GM23248 (cell line): ENCODE measurements around the gene ARMH3. TPM values are rescaled to one million over a fixed set of nuclear protein-coding genes. Genes with fewer than 3 reads are reported as not detected.
"Not testable (repeated sequence)": the region's sequence is repeated elsewhere in the genome, so short reads cannot be mapped to it uniquely, and the experiment has no call there.

Source experiments
- DNase-seq: peaks from one replicate; pipeline ENCODE4 v3.0.0-alpha.2; 2015
- H2AFZ ChIP-seq: fragments of 200-600 bp; sonication (generic); 2 replicates; pipeline ENCODE4 v1.6.1; 2016; ENCODE audit warnings: antibody characterized with exemption
- H3F3A ChIP-seq: fragments of 200-600 bp; sonication (generic); 2 replicates; pipeline ENCODE4 v1.6.1; 2016; ENCODE audit warnings: mild to moderate bottlenecking, antibody characterized with exemption, mixed run types; ENCODE audit not compliant: insufficient read depth
- H3K27ac ChIP-seq: fragments of 200-600 bp; sonication (generic); 2 replicates; pipeline ENCODE4 v1.5.1; 2016; ENCODE audit warnings: mild to moderate bottlenecking
- H3K27me3 ChIP-seq: fragments of 200-600 bp; sonication (generic); replicated peaks from 2 replicates; pipeline ENCODE4 v1.6.1; 2016; ENCODE audit warnings: mild to moderate bottlenecking; ENCODE audit not compliant: insufficient read depth
- H3K36me3 ChIP-seq: fragments of 200-600 bp; sonication (generic); 2 replicates; pipeline ENCODE4 v1.6.1; 2016; ENCODE audit warnings: low read depth, mild to moderate bottlenecking
- H3K4me1 ChIP-seq: fragments of 200-600 bp; sonication (generic); 2 replicates; pipeline ENCODE4 v1.6.1; 2016; ENCODE audit warnings: mild to moderate bottlenecking; ENCODE audit not compliant: insufficient read depth
- H3K4me2 ChIP-seq: fragments of 200-600 bp; sonication (generic); one replicate; pipeline ENCODE4 v1.6.1; 2016; ENCODE audit warnings: mild to moderate bottlenecking; ENCODE audit not compliant: unreplicated experiment
- H3K4me3 ChIP-seq: fragments of 200-600 bp; sonication (generic); 2 replicates; pipeline ENCODE4 v1.5.1; 2016; ENCODE audit warnings: mild to moderate bottlenecking
- H3K79me2 ChIP-seq: fragments of 200-600 bp; sonication (generic); 2 replicates; pipeline ENCODE4 v1.6.1; 2016; ENCODE audit warnings: mild to moderate bottlenecking; ENCODE audit not compliant: insufficient read depth
- H3K9ac ChIP-seq: fragments of 200-600 bp; sonication (generic); 2 replicates; pipeline ENCODE4 v1.6.1; 2016; ENCODE audit warnings: mild to moderate bottlenecking
- H3K9me2 ChIP-seq: fragments of 200-600 bp; sonication (generic); 2 replicates; pipeline ENCODE4 v1.6.1; 2016; ENCODE audit warnings: mixed run types, mild to moderate bottlenecking, moderate library complexity; ENCODE audit not compliant: insufficient read depth
- H3K9me3 ChIP-seq: fragments of 200-600 bp; sonication (generic); one replicate; pipeline ENCODE4 v1.6.1; 2017; ENCODE audit warnings: low read depth
- H4K20me1 ChIP-seq: fragments of 200-600 bp; sonication (generic); 2 replicates; pipeline ENCODE4 v1.6.0; 2016; ENCODE audit not compliant: insufficient read depth
- EZH2 ChIP-seq: fragments of 200-600 bp; sonication (generic); IDR thresholded peaks from 2 replicates; pipeline ENCODE4 v1.6.1; 2018; ENCODE audit warnings: antibody characterized with exemption, mild to moderate bottlenecking; ENCODE audit not compliant: insufficient read depth, poor library complexity, severe bottlenecking
- EZH2phosphoT487 ChIP-seq: fragments of 200-600 bp; sonication (generic); IDR thresholded peaks from 2 replicates; pipeline ENCODE4 v1.6.1; 2018; ENCODE audit warnings: antibody characterized with exemption, moderate library complexity, mild to moderate bottlenecking, low read depth; ENCODE audit not compliant: insufficient read depth
- WGBS, 2 experiments: methylation state at CpG; one replicate each; pipeline ENCODE4 v1.1.6; 2015 to 2017; ENCODE audit warnings: low lambda C conversion rate in 2 of 2, low coverage in 1 of 2; ENCODE audit errors: missing lambda C conversion rate in 2 of 2; 5-methylcytosine and 5-hydroxymethylcytosine counted together
- in situ Hi-C: fragments of 300-500 bp; cut with MboI; formaldehyde crosslinking; loops from 2 replicates; pipeline ENCODE4 v1.15.0; 2020
- polyA plus RNA-seq: library from polyadenylated mRNA; unstranded; fragments of >200 nt; fragmentation: Nextera tagmentation; extraction: Ambion mirVana; gene quantifications from 2 replicates; pipeline ENCODE4 v1.2.1, GENCODE V29; 2016
- total RNA-seq: library from RNA; depleted of rRNA; stranded (reverse); fragments of >200 nt; shearing (Covaris generic); gene quantifications from 2 replicates; pipeline ENCODE4 v1.2.3, GENCODE V29; 2014

The ARMH3 gene
- total and polyA plus RNA-seq, 2 experiments from 2014 or later, result 9.0 to 9.5 TPM

- peak; percentile 95 for DNase-seq
- Histone ChIP-seq H3K9me3 (no peaks in the 10 kb centered on the region), H3K9me2 (no peaks in the 10 kb centered on the region), H3K4me1 (peaks cover 7% of the 10 kb centered on the region), H3K4me3 (no peak overlapping the region), H4K20me1 (no peaks in the 10 kb centered on the region), H3K9ac (no peak overlapping the region), H3K27me3 (no peaks in the 10 kb centered on the region), H2AFZ (no peak overlapping the region), H3K79me2 (no peaks in the 10 kb centered on the region), H3K4me2 (peak overlapping the region; percentile 59), H3K36me3 (no peaks in the 10 kb centered on the region), H3K27ac (no peak overlapping the region), H3F3A (peaks cover 10% of the 10 kb centered on the region)
- in situ Hi-C loops, result loop anchor here (10.0 kb wide), 1 partner anchor 125 kb away; no protein-coding TSS in a partner anchor
- TF ChIP-seq EZH2 (no peak), EZH2phosphoT487 (no peak)
- 96 to 97% methylated on average over 1 of the region's 1 CpG for WGBS, 2 experiments
Measured at GRCh38 chr10:102009801-102010425, 46.1 kb downstream of the ARMH3 start.

GRCh38 chr10:102007796-102008195, 48.2 kb downstream of the ARMH3 start:
- no peaks in the 10 kb centered on the region for H3K9me3 ChIP-seq
- H3K27me3 ChIP-seq, result no peaks in the 10 kb centered on the region
- H3K27ac ChIP-seq, result no peak overlapping the region
- H3K4me2 ChIP-seq, result no peak overlapping the region
- H3K9me2 ChIP-seq, result no peaks in the 10 kb centered on the region
- H3K9ac ChIP-seq, result no peak overlapping the region
- TF ChIP-seq EZH2phosphoT487 (no peak), EZH2 (no peak)
- no peak for DNase-seq
- H3K36me3 ChIP-seq, result no peaks in the 10 kb centered on the region
- H3K4me3 ChIP-seq, result no peak overlapping the region
- 91 to 100% methylated on average over 3 of the region's 3 CpGs for WGBS, 2 experiments
- H3F3A ChIP-seq, result peaks cover 10% of the 10 kb centered on the region
- in situ Hi-C loops, result loop anchor here (10.0 kb wide), 1 partner anchor 123 kb away; no protein-coding TSS in a partner anchor
- H3K4me1 ChIP-seq, result peaks cover 15% of the 10 kb centered on the region
- H2AFZ ChIP-seq, result no peak overlapping the region
- H3K79me2 ChIP-seq, result no peaks in the 10 kb centered on the region
- no peaks in the 10 kb centered on the region for H4K20me1 ChIP-seq

- H3F3A ChIP-seq, result not testable (repeated sequence)
Measured at GRCh38 chr10:102007031-102007430, 48.9 kb downstream of the ARMH3 start.

GRCh38 chr10:102004376-102004775, 51.6 kb downstream of the ARMH3 start:
- peak; percentile 68 for DNase-seq
- H4K20me1 ChIP-seq, result no peaks in the 10 kb centered on the region
- in situ Hi-C loops, result loop anchor here (10.0 kb wide), 1 partner anchor 120 kb away; no protein-coding TSS in a partner anchor
- TF ChIP-seq EZH2phosphoT487, result no peak
- TF ChIP-seq EZH2, result no peak
- H3K4me2 ChIP-seq, result no peak overlapping the region
- H3K9ac ChIP-seq, result no peak overlapping the region
- no peak overlapping the region for H3K4me3 ChIP-seq
- H3K27ac ChIP-seq, result peak overlapping the region; percentile 31; the same call in 1 of the 2 replicates
- peaks cover 6% of the 10 kb centered on the region for H3F3A ChIP-seq
- peaks cover 12% of the 10 kb centered on the region for H3K4me1 ChIP-seq
- no peaks in the 10 kb centered on the region for H3K9me3 ChIP-seq
- 0 out of 2 replicates have a peak, but pooled peaks cover 3% of the 10 kb centered on the region for H3K36me3 ChIP-seq
- no peaks in the 10 kb centered on the region for H3K27me3 ChIP-seq
- H3K79me2 ChIP-seq, result no peaks in the 10 kb centered on the region
- no peaks in the 10 kb centered on the region for H3K9me2 ChIP-seq
- H2AFZ ChIP-seq, result no peak overlapping the region

More at GRCh38 chr10:102007031-102007430, 48.9 kb downstream of the ARMH3 start:
- H3K4me3 ChIP-seq, H3K36me3 ChIP-seq, H4K20me1 ChIP-seq, H3K9me2 ChIP-seq, H3K9me3 ChIP-seq, H3K4me2 ChIP-seq, H3K27me3 ChIP-seq, H3K9ac ChIP-seq, H3K79me2 ChIP-seq, H3K27ac ChIP-seq, H2AFZ ChIP-seq, DNase-seq: not testable (repeated sequence)
- 89 to 90% methylated on average over 4 of the region's 4 CpGs for WGBS, 2 experiments
- in situ Hi-C loops, result loop anchor here (10.0 kb wide), 1 partner anchor 122 kb away; no protein-coding TSS in a partner anchor
- H3K4me1 ChIP-seq, result peaks cover 15% of the 10 kb centered on the region

GRCh38 chr10:102003541-102003940, 52.4 kb downstream of the ARMH3 start:
- no peak for TF ChIP-seq EZH2phosphoT487
- TF ChIP-seq EZH2, result no peak
- no peak for DNase-seq
- peaks cover 8% of the 10 kb centered on the region for H3K4me1 ChIP-seq

More at GRCh38 chr10:102003541-102003940, 52.4 kb downstream of the ARMH3 start:
- no peaks in the 10 kb centered on the region for H3K79me2 ChIP-seq
- 63 to 89% methylated on average over 1 of the region's 1 CpG for WGBS, 2 experiments
- H3K4me3 ChIP-seq, result no peak overlapping the region
- H3K27me3 ChIP-seq, result no peaks in the 10 kb centered on the region
- H3F3A ChIP-seq, result no peaks in the 10 kb centered on the region
- H3K9me3 ChIP-seq, result no peaks in the 10 kb centered on the region
- in situ Hi-C loops, result loop anchor here (10.0 kb wide), 1 partner anchor 119 kb away; no protein-coding TSS in a partner anchor
- H3K9me2 ChIP-seq, result no peaks in the 10 kb centered on the region
- no peak overlapping the region for H3K27ac ChIP-seq
- H3K4me2 ChIP-seq, result no peak overlapping the region
- no peaks in the 10 kb centered on the region for H4K20me1 ChIP-seq
- peaks cover 6% of the 10 kb centered on the region; the same call in 1 of the 2 replicates for H3K36me3 ChIP-seq
- no peak overlapping the region for H3K9ac ChIP-seq
- H2AFZ ChIP-seq, result no peak overlapping the region
